Measurements from ENCODE around the gene TSFM. TPM values are rescaled to one million over a fixed set of nuclear protein-coding genes. Genes with fewer than 3 reads are reported as not detected.

The TSFM gene
- total and polyA plus RNA-seq, 9 of the 15 experiments (the other 6 are each of a cell fraction or from before 2014, with no cell fraction given), result 44.6 to 198 (median 60.2) TPM

DNA sequence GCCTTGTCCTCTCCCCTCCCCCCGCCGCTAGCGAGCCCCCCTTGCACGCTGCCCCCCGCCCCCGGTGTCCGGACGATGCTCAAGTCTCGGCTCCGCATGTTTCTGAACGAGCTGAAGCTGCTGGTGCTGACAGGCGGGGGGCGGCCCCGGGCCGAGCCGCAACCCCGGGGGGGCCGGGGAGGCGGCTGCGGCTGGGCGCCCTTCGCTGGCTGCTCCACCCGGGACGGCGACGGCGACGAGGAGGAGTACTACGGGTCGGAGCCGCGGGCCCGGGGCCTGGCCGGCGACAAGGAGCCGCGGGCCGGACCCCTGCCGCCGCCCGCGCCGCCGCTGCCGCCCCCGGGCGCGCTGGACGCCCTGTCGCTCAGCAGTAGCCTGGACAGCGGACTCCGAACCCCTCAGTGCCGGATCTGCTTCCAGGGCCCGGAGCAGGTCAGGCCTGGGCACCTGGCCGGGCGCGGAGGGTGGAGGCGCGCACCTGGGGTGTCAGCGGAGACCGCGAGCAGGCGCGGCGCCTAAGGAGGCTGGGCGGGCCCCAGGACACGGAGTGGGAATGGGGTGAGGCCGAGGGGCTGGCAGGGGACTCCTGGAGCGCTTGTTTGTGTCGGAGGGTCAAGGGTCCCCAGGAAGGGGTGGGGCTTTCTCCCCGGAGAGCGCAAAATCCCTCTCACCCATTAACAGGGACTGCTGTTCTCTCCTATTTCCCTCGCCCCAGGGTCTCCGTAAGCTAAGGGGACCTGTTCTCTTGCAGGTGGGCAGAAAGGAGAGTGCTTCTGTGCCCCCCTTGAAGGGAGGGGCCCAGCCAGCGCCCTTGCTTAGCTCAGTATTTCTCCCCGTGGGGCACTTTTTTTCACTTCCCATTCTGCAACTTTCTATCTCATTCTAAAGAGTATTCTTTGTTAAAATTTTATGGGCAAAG is 26.9 kb upstream of the TSFM start (continued):
- TF ChIP-seq HBP1 (CRISPR knock-in tag; IDR thresholded peaks at IDR 0.05), result no peak
- no peak for TF ChIP-seq MIER1 (IDR thresholded peaks at IDR 0.05; ENCODE audit: low read depth)
- no peak for TF ChIP-seq ZNF408 (CRISPR knock-in tag; IDR thresholded peaks at IDR 0.05; ENCODE audit: low read depth)
- no peak for TF ChIP-seq RFX1 (IDR thresholded peaks at IDR 0.05)
- TF ChIP-seq, protein P1, sequence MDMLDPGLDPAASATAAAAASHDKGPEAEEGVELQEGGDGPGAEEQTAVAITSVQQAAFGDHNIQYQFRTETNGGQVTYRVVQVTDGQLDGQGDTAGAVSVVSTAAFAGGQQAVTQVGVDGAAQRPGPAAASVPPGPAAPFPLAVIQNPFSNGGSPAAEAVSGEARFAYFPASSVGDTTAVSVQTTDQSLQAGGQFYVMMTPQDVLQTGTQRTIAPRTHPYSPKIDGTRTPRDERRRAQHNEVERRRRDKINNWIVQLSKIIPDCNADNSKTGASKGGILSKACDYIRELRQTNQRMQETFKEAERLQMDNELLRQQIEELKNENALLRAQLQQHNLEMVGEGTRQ (CRISPR knock-in tag; IDR thresholded peaks at IDR 0.05), result no peak
- TF ChIP-seq SETDB1 (IDR thresholded peaks at IDR 0.05; ENCODE audit: low read length), result no peak
- no peak for TF ChIP-seq MCM5 (IDR thresholded peaks at IDR 0.05; ENCODE audit: low read depth)
- no peak for TF ChIP-seq PHB2 (IDR thresholded peaks at IDR 0.05; ENCODE audit: low read depth)
- no peak for TF ChIP-seq BMI1 (IDR thresholded peaks at IDR 0.05; ENCODE audit: low read length)
- TF ChIP-seq ZC3H11A (IDR thresholded peaks at IDR 0.05; ENCODE audit: low read depth, low read length), result no peak
- TF ChIP-seq PCBP1 (IDR thresholded peaks at IDR 0.05; ENCODE audit: low read depth, low read length, poor library complexity, severe bottlenecking), result peak; percentile 19
- TF ChIP-seq, protein P2, sequence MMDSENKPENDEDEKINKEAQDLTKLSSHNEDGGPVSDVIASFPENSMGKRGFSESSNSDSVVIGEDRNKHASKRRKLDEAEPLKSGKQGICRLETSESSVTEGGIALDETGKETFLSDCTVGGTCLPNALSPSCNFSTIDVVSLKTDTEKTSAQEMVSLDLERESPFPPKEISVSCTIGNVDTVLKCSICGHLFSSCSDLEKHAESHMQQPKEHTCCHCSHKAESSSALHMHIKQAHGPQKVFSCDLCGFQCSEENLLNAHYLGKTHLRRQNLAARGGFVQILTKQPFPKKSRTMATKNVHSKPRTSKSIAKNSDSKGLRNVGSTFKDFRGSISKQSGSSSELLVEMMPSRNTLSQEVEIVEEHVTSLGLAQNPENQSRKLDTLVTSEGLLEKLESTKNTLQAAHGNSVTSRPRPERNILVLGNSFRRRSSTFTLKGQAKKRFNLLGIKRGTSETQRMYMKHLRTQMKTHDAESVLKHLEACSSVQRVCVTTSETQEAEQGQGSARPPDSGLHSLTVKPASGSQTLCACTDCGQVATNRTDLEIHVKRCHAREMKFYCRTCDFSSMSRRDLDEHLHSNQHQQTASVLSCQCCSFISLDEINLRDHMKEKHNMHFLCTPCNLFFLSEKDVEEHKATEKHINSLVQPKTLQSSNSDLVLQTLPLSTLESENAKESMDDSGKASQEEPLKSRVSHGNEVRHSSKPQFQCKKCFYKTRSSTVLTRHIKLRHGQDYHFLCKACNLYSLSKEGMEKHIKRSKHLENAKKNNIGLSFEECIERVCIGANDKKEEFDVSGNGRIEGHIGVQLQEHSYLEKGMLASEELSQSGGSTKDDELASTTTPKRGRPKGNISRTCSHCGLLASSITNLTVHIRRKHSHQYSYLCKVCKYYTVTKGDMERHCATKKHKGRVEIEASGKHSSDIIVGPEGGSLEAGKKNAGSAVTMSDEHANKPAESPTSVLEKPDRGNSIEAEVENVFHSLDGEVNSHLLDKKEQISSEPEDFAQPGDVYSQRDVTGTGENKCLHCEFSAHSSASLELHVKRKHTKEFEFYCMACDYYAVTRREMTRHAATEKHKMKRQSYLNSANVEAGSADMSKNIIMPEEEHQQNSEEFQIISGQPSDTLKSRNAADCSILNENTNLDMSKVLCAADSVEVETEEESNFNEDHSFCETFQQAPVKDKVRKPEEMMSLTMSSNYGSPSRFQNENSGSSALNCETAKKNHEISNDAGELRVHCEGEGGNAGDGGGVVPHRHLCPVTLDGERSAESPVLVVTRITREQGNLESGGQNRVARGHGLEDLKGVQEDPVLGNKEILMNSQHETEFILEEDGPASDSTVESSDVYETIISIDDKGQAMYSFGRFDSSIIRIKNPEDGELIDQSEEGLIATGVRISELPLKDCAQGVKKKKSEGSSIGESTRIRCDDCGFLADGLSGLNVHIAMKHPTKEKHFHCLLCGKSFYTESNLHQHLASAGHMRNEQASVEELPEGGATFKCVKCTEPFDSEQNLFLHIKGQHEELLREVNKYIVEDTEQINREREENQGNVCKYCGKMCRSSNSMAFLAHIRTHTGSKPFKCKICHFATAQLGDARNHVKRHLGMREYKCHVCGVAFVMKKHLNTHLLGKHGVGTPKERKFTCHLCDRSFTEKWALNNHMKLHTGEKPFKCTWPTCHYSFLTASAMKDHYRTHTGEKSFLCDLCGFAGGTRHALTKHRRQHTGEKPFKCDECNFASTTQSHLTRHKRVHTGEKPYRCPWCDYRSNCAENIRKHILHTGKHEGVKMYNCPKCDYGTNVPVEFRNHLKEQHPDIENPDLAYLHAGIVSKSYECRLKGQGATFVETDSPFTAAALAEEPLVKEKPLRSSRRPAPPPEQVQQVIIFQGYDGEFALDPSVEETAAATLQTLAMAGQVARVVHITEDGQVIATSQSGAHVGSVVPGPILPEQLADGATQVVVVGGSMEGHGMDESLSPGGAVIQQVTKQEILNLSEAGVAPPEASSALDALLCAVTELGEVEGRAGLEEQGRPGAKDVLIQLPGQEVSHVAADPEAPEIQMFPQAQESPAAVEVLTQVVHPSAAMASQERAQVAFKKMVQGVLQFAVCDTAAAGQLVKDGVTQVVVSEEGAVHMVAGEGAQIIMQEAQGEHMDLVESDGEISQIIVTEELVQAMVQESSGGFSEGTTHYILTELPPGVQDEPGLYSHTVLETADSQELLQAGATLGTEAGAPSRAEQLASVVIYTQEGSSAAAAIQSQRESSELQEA (IDR thresholded peaks at IDR 0.05; ENCODE audit: low read depth), result no peak
- no peak for TF ChIP-seq IRF2 (CRISPR knock-in tag; IDR thresholded peaks at IDR 0.05)
- TF ChIP-seq U2AF1 (optimal IDR thresholded peaks at IDR 0.05; ENCODE audit: low read depth, low read length), result no peak

Measured in K562 (cell line).